Activated CD8-positive, alpha-beta memory T cell treated with anti-CD3 and anti-CD28 coated beads for 4 hours (primary cell): ENCODE results near the gene FBXW8.

Experiments used
- DNase-seq, 2 donors: peaks; one replicate each; pipeline ENCODE4 v3.0.0-alpha.2; 2020; ENCODE audit warnings: low read depth in 2 of 2

The FBXW8 gene

GRCh38 chr12:117023998-117024960 lies 113.5 kb downstream of the FBXW8 start:
- DNase-seq = no peak

DNA sequence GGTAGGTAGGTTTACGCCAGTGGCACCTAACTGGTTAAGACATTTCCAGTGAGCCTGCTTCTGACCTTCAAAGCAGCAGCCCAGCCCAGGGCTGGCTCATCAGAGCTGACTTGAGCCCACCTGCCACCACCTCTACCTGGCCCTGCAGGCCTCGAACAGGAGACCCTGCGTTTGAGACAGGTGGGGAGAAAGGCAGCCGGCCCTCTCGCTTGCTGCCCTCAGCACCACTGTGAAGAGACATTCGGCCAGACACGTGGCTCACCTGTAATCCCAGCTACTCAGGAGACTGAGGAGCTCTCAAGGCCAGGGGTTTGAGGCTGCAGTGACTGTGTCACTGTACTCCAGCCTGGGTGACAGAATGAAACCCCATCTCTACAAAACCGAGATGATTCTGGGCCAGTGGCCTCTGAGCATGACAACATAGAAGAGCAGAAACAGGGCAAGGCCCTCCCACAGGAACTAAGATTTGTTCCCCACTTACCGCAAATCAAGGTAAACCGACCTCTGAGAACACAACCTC lies 114.3 kb downstream of the FBXW8 start:
- DNase-seq = no peak

- DNase-seq = peak in 1 of 2 donors; percentile 12
Measured at GRCh38 chr12:117025481-117026151, 114.9 kb downstream of the FBXW8 start.

- no peak for DNase-seq
Measured at GRCh38 chr12:117026343-117026742, 115.6 kb downstream of the FBXW8 start.

GRCh38 chr12:117026921-117027250 lies 116.1 kb downstream of the FBXW8 start:
- no peak for DNase-seq

DNA sequence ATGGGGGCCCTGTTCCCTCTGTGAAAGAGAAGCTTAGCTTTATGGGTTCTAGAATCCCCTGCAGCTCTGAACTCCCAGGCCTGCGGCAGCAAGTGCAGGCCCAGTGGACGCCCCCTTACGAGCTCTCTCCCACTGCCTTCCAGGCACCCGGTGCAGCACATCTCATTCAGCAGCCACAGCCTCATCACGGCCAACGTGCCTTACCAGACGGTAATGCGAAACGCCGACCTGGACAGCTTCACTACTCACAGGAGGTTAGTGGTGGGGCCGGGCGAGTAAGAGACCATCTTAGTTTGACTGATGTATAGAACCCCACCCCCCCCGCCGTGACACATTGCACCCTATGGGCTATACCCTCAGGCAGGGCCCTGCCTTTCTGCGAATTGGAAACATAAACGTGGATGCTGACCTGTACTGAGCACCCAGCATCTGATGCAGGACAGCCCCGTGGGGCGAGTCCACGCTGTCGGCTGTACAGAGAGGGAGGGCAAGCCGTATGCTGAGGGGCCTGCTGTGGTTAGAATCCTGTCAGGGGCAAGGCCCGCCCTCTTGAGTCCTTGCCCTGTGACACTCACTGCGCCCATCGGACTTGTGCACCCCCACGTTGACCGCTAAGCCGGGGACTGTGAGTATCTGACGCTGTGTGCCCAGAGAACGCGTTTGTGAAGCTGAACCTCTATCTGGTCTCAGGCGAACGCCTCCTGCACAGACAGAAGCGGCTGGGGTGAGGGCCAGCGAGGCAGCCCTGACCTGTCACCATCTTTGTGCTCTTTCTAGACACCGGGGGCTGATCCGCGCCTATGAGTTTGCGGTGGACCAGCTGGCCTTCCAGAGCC lies 116.7 kb downstream of the FBXW8 start:
- DNase-seq = no peak

DNA sequence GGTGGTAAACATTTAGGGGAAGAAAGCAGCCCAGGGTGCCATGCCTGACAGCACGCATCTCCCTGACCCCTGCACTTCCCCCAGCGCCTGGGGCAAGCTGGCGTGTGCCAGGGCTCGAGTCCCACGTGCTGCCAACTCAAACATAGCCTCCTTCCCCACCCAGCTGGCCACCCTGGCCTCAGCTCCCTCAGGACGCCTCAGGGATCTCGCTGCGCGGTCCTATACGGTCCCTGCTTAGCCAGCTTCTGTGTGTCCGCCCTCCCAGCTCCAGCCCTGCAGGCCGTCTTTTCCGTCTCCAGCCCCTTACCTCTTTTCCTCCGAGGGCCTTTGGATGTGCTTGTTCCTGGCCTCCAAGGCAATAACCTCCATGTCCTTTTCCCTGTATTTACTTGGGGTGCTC lies 117.5 kb downstream of the FBXW8 start:
- DNase-seq = no peak

DNA sequence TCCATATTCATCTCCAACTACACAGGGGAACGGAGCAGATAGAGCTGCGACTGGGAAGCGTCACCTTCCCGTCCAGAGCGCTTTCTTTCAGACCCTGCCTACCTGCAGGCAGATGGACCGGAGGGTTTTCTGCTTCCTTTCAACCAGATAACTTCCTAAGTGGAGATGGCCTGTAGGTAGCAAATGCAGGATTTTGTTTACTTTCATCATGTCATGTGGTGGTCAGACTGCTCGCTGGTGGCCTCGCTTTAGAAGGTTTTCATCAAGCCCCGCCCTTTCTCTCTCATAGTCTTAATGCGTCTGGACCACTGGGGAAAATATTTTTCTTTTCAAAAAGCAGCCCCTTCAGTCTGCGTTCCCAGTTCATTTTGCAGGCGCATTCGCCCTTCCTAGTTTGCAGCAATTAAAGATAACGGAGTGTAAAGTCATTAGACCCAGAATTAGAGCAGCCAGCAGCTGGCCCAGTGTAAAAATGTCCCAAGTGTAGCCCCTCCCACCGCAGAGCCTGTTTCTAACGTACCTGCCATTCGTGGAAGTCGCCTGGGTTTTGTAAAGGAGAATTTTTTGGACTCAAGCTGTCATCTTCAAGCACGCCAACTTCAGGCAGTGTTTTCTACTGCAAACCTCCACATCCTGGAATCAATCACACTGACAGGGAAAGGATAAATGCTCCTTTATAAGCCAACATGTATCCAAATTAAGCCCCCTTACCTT lies 119.6 kb downstream of the FBXW8 start:
- DNase-seq = no peak

DNA sequence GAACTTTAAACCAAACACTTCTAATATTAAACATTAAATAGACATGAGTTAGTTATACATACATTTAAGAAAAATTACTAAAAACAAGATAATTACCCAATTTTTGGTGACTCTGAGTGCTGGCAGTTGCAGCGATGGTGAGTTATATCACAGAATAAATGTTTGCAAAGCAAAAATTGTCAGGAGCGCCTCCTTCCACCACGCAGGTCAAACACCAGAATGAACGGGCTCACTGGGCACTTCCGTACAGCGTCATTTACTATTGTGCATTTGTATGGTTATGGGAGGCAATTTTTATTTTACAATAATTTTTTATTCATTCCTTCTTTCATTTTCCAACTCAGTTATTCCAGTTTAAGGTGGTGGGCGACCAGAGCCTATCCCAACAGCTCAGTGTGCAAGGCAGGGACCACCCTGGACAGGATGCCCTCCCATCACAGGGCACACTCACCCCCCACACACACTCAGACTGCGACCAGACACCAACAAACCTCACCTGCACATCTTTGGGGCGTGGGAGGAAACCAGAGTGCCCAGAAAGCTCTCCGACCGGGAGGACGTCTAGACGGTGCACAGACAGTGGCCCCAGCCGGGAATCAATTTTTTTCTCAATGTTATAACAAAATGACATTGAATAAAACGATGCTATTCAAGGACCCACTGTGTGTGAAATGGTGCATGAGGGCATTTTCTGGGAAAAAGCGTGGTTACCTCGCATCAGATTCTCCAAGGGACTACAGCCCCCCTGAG lies 121.3 kb downstream of the FBXW8 start:
- DNase-seq = no peak

DNA sequence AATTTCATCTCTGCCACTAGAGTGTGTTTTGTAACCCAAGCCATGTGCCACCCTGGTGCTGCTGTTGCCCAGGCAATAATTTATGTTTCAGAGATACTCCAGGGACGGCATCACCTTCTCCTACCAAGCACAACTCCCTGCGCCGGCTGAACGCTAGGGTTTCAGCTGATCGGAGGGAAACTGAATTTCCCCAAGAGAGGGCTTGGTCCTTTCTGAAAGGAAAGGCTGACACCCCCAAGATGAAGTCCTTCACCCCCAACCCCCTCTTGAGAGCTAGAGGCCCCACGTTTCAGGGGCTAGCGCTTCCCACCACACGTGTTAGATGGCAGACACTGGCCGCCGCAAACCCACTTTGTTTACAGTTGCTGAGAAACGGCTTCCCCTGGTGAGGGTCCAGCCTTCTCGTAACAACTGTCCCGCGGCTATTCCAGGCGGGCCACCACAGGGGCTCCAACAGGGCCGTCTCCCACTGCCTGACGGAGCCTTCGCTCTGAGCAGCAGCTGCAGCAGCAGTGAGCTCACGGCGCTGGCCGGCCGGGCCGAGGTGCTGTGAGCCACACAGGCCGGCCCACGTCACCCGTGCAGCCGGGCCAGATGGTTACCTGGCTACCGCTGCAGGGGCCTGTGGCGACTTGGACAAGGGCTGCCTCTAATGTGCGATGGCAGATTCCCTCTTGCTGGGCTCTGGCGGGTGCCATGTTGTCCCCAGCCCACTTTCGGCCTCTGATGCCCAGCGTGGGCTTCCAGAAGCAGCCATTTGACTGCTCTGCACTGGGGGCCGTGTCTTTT lies 122.0 kb downstream of the FBXW8 start:
- DNase-seq = no peak

DNA sequence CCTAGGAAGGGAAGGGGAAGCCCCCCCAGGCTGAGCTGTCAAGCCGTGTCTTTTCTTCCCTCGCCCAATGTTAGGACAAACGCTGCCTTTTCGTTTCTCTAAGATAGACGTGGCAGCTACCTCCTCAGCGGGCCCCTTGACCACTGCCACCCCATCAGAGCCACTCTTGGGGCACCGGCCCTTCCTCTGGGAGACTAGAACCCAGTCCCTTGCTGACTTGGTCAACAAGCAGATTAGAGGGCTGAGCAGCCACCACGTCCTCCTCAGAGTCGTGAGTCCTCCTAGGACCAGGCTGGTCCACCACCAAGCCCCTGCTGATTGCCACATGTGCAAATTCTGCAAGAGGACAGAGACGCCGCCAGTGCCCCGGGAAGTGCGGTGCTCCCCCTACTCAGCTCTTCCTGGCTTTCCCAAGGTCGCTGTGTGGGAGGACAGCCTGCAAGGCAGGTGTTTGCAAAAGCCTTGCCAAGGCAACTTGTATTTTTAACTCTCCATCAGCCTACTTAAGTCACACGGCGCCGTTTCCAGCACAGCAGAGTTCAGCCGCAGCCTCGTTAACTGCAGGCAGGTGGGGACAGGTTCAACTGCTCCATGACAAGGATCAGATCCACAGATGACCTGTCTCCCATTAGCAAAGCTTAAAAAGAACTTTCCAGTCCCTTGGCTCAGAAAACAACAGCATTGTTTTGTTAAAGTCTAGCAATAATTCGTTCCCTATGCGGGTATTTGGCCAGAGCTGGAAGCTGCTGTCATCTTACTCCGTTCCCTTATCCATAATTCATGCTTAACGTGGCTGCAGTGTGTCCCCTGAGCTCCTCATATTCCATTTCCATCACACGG lies 122.9 kb downstream of the FBXW8 start:
- no peak for DNase-seq

DNA sequence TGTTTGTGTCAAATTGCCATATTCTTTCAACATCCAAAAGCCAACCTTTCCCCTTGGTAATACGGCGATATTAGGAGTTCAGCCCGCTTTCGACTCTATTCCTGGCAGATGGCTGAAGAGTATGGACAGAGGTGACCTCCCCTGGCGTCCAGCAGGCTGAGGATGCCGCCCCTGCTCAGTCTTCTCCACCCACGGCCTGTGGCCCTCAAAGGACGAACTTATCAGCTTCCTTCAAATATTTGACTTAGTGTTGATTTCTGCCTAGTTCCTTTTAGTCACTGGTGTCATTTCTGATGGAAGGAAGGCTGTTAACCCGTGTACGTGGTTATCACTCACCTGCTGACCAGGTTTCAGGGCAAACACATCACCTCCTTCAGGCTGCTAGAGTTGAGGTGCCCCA lies 123.5 kb downstream of the FBXW8 start:
- no peak for DNase-seq

- DNase-seq = no peak
Measured at GRCh38 chr12:117034701-117035151, 124.0 kb downstream of the FBXW8 start.

- no peak for DNase-seq
Measured at GRCh38 chr12:117035287-117035686, 124.5 kb downstream of the FBXW8 start.

- no peak for DNase-seq
Measured at GRCh38 chr12:117036046-117036445, 125.3 kb downstream of the FBXW8 start.

DNA sequence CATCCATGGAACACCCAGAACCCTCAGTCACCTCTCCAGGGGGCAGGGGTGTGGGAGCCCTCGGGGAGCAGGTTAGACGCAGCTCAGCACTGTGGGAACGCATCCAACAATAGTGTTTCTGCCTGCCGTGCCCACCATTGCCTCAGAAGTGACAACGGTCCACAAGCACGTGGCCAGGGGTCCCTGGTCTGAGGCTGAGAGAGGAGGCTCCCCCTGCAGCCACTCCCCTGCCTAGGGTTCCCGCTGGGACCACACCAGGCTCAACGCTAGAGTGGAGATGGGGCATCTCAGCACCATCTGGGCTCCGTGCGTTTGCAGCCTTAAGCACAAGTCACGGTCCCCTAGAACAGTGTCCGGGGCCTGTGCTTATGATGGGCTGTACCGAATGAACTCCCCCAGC lies 125.8 kb downstream of the FBXW8 start:
- no peak for DNase-seq

GRCh38 chr12:117037289-117038022 lies 126.7 kb downstream of the FBXW8 start:
- DNase-seq = no peak

- DNase-seq = no peak
Measured at GRCh38 chr12:117038023-117038680, 127.4 kb downstream of the FBXW8 start.
